ENCODE results near the gene GLB1L2.
A peak's percentile ranks its signal among the peaks of the same experiment; 100 is the strongest.

GLB1L2 gene

GRCh38 chr11:134370526-134371435 lies 39.0 kb downstream of the GLB1L2 start:
- no peak for DNase-seq

- DNase-seq = no peak
These were observed 39.8 kb downstream of the GLB1L2 start for GRCh38 chr11:134371436-134372185.

GRCh38 chr11:134372536-134372935 lies 40.7 kb downstream of the GLB1L2 start:
- no peak for DNase-seq

- peak; percentile 71 for DNase-seq
These were observed 41.2 kb downstream of the GLB1L2 start for GRCh38 chr11:134372961-134373360.

- no peak for DNase-seq
These were observed 41.8 kb downstream of the GLB1L2 start for GRCh38 chr11:134373591-134374052.

- DNase-seq = no peak
These were observed 42.4 kb downstream of the GLB1L2 start for GRCh38 chr11:134374171-134374570.

GRCh38 chr11:134374891-134375550 lies 43.2 kb downstream of the GLB1L2 start:
- no peak for DNase-seq

GRCh38 chr11:134376150-134376921 lies 44.5 kb downstream of the GLB1L2 start:
- DNase-seq = no peak

GRCh38 chr11:134377876-134378275 lies 46.1 kb downstream of the GLB1L2 start:
- no peak for DNase-seq

GRCh38 chr11:134379241-134379640 lies 47.5 kb downstream of the GLB1L2 start:
- DNase-seq = no peak

GRCh38 chr11:134380229-134380628 lies 48.4 kb downstream of the GLB1L2 start:
- DNase-seq = no peak

- DNase-seq = no peak
These were observed 49.0 kb downstream of the GLB1L2 start for GRCh38 chr11:134380785-134381184.

GRCh38 chr11:134382257-134382656 lies 50.5 kb downstream of the GLB1L2 start:
- no peak for DNase-seq

- no peak for DNase-seq
These were observed 51.0 kb downstream of the GLB1L2 start for GRCh38 chr11:134382830-134383229.

GRCh38 chr11:134383576-134384221 lies 51.9 kb downstream of the GLB1L2 start:
- no peak for DNase-seq

GRCh38 chr11:134384406-134384805 lies 52.6 kb downstream of the GLB1L2 start:
- DNase-seq = no peak

- DNase-seq = no peak
These were observed 53.4 kb downstream of the GLB1L2 start for GRCh38 chr11:134385171-134385570.

- DNase-seq = peak; percentile 73
These were observed 54.2 kb downstream of the GLB1L2 start for GRCh38 chr11:134385774-134386565.

- DNase-seq = no peak
These were observed 55.2 kb downstream of the GLB1L2 start for GRCh38 chr11:134386945-134387344.

- no peak for DNase-seq
These were observed 55.7 kb downstream of the GLB1L2 start for GRCh38 chr11:134387501-134387900.

- DNase-seq = no peak
These were observed 56.8 kb downstream of the GLB1L2 start for GRCh38 chr11:134388590-134388989.

Measured in NCI-H2107 (cell line).